H4 (cell line): Measurements from ENCODE around the gene CPA4. TPM values are rescaled to one million over a fixed set of nuclear protein-coding genes. Genes with fewer than 3 reads are reported as not detected.

Experiments
- DNase-seq: peaks from one replicate; pipeline ENCODE4 v3.0.0-alpha.2; 2015; ENCODE audit warnings: low spot score
- total RNA-seq: library from RNA; depleted of rRNA; stranded (reverse); fragments of >200 nt; shearing (Covaris generic); gene quantifications from 2 replicates; pipeline ENCODE4 v1.2.3, GENCODE V29; 2014; rRNA removed

Gene CPA4
- total RNA-seq, 1 experiment from 2014 or later = 6.8 TPM

DNA sequence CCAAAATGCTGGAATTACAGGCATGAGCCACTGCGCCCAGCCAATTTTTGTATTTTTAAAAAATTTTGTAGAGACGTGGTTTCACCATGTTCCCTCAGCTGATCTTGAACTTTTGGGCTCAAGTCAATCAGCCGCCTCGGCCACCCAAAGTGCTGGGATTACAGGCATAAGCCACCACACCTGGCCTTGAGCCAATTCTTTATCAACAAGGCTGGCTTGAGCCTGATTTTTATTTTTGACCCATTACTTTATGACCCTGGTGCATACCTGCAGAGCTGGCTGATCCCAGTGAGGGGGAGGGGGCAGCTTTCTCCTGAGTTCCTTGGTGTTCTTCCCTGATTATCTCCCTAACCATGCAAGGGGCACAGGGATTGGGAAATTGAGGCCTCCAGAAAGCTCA is 71.5 kb downstream of the CPA4 start:
- DNase-seq = no peak

DNA sequence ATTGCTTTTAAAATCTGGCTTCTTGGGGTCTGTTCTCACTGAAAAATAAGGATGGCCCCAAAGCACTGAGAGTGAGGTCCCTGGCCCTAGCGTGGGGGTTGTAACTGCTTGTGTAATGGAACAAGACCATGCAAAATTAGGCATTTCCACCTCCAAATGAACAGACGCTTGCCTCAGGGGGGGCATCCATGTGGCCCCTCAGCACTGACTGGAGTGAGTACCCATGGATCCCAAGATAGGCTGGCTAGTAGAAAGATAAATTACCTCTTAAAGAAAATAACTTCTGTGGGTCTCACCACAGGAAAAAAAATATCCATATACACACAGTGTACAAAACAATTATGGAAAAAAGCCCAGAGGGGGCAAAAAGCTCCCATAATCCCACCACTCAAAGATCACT is 72.1 kb downstream of the CPA4 start:
- DNase-seq = no peak

DNA sequence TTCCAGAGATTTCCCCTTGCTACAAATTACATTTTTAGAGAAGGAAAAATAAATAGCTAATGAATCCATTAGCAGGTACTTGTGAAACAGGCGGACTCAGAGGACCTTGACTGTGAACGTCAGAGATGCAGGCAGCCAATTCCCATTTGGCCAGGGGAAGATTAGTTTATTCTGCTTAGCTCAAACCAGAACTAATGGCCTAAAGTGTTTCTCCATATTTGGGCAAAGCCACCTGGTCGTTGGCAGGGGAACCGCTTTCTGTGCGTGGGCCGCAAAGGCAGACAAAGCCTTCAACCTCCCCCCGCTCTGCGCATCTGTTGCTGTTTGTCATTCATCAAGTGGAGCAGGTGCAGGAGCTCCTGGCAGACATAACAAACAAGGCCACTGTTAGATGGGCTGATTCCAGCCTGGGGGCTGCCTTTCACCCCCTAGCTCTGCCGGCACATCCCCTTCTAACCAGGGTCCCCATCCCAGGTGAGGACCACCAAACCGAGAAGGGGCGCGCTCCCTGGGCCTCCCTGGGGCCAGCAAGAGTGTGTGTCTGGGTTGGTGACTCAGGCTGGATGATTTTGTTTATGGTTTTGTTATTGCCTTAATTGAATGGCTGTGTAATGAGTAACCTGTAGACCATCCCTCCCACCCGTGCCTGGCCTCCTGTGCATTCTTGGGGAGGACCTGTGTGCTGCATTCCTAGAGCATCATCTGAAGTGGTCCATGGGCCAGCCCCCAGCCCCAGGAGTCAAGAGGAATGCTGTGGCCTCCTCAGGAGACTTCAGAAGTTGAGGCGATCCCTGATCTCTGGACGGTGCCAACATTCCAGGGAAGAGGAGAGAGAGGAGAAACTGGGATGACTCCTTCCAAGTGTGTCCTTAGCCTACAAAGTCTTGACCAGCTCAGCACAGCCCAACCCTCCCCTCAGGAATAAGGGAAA is 72.8 kb downstream of the CPA4 start:
- peak; percentile 96 for DNase-seq

DNA sequence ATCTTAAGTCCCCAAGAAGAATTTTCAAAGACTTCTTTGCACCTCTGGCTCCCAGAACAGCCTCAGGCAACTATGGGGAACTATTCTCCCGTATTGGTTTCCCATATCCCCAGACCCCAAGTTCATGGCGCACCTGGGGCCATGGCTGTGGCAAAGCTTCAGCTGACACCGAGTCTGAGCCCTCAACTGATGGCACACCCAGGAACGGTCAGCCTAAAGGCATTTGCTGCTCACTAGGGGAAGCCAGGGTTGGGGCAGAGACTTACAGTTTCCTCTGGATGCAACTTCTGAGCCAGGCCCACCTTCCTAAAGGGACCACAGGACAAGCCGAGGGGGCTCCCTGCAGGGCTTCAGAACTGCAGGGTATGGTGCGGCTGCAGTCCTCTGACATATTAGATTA is 73.6 kb downstream of the CPA4 start:
- DNase-seq = no peak

DNA sequence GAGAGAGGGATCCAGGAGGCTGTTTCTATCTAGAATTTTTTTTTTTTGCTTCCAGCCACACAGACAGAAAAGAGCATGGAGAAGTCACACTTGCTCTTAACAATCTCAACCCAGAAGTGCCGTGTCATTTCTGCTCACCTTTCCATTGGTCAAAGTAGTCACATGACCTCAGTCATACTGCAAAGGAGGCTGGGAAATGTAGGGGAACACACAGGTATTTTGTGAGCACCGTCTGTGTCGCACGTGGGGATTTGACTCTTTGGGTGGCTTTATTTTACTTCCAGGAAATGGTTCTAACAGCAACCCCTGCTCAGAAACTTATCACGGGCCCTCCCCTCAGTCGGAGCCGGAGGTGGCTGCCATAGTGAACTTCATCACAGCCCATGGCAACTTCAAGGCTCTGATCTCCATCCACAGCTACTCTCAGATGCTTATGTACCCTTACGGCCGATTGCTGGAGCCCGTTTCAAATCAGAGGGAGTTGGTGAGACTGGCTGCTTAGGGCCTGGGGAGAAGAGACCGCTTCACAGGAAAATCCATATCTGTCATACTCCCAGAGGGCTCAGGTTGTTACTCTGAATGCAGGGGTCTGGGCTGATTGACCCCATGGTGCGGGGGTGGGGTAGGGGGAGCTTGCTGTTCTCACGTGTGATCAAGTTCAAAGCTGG is 74.3 kb downstream of the CPA4 start:
- DNase-seq = no peak

DNA sequence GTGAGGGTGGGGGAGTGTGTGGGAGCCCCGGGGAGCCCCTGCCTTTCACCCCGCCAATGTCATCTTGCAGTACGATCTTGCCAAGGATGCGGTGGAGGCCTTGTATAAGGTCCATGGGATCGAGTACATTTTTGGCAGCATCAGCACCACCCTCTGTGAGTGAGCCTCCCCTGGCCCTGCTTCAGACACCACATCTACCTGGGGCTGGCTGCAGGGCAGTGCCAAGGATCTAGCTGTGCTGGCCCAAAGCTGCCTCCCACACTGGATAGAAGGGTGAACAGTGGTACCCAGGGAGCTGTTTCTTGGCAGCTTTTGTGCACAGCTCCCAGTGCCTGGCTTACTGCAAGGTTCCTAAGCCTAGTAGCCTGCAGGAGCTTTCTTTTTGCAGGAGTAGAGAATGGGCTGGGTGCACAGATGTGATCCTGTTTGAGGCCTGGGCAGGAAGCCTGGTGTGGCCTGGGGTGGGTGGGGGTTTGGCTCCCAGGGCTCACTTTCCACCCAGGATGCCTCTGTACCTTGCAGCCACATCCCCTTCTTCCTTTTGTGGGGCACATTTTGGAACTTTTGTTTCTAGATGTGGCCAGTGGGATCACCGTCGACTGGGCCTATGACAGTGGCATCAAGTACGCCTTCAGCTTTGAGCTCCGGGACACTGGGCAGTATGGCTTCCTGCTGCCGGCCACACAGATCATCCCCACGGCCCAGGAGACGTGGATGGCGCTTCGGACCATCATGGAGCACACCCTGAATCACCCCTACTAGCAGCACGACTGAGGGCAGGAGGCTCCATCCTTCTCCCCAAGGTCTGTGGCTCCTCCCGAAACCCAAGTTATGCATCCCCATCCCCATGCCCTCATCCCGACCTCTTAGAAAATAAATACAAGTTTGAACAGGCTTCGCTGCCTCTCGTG is 75.1 kb downstream of the CPA4 start:
- no peak for DNase-seq

DNA sequence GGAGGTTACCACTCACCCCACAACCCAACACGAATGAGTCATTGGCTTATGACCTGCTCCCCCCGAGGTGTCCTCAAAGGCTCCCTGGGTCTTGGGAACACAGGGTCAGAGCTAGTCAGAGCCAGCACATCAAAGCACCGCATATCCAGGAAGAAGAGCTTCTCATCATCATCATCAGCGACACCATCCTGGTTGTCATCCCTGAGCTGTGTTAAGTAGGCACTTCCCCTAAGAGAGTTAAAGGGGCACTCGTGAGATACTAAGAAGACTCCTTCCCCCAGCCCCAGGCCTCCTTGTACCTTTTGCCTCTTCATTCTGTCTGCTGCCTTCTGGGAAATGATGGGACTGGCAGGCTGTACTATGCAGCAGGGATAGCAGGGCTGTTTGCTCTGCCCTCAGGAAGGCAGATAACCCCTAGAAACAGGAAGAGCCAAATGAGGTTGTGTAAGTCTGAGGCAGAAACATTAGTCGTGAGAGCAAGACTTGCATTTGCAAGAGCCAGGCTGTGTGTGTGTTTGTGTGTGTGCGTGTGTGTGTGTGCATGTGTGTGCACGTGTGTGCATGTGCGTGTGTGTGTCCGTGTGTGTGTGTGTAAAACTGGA is 76.2 kb downstream of the CPA4 start:
- peak; percentile 48 for DNase-seq

DNA sequence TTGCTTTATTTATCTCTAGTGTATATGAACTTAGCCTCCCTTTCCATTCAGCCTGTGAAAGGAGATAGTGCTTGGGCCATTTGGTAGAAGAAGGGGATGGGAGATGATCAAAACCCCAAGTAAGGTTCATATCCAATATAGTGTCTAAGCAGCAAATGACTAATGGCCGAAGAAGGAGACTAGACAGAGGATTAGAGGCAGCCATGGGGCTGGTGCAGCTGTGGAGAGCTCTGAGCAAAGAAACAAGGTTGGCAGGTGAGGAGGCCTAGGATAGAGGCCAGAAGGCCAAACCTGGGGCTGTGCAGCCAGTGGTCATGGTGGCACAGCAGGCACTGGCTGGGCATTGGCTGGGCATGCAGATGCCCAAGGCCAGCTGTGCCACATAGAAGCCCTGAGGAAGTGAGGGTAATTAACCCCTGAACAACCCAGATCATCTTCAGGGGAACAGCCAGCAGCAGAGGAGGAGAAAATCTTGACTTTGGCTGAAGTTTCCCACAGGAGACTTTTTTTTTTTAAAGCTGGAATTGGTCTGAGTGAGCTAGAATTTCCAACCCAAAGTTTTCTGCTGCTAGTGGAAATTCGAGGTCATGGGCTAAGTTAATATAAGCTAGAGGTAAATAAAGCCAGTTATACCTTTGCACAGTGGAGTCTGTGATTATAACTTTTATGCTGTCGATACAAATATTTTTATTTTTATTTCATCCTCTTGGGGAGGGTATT is 77.0 kb downstream of the CPA4 start:
- no peak for DNase-seq

DNA sequence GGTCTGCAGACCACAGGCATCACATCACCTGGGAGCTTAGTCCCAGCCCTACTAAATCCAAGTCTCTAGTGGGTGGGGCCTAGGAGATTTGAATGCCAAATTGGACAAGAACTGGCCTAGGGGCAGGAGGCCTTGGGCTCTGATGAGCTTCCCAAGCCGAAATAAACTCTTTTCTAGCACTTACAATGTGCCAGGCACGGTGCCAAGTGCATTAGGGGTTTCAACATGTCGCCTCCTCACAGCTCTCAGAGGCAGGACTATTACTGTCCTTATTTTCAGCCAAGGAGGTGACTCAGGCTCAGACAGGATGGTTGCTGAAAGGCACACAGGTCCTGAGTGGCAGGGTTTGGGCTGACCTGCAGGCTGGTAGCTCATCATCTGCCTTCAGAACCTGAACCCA is 78.1 kb downstream of the CPA4 start:
- DNase-seq = peak; percentile 60

DNA sequence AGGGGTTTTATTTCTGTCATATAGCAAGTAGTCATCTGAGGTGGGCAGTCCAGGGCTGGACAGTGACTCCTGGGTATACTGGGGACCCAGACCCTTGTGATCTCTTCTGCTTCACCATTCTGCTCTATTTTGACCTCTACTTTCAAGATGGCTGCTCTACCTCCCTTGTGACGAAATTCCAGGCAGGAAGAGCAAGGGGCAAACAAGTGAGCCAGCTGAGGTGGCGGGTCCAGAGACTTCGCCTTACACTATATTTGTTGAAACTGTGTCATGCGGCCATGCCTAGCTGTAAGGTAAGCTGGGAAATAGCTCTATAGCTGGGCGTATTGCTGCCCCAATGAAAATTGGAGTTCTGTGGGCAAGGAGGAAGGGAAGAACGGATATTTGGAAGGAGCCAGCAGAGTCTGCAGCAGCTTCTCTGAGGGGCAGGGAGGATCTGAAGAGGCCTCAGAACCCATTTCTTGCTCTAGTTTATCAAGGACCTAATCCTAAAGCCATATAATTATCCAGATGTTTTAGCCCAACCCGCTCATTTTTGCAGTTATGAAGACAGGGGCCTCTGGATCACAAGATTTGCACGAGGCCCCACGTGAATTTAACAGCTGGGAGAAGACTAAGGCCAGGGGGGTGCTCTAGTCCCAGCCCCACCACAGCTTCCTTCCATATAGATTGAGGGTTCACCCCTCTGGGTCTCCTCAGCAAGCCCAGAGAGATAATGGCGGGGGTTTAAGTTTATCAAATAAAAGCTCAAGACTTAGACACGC is 79.6 kb downstream of the CPA4 start:
- no peak for DNase-seq

Other genes with a start within 250 kb of the CPA4 start
- 53.1 and 79.8 TPM in 2 replicates for gene ZC3HC1, start 241.8 kb upstream of the CPA4 start, total RNA-seq
- 13.5 and 15.5 TPM in 2 replicates for gene KLHDC10, start 222.6 kb upstream of the CPA4 start, total RNA-seq
- gene TMEM209, start 87.8 kb upstream of the CPA4 start, total RNA-seq = 20.2 and 30.9 TPM in 2 replicates
- not detected in 2 replicates for gene SSMEM1, start 85.3 kb upstream of the CPA4 start, total RNA-seq
- gene CPA2, start 26.3 kb upstream of the CPA4 start, total RNA-seq = not detected in 2 replicates
- gene CPA5, start 51.7 kb downstream of the CPA4 start, total RNA-seq = not detected in 2 replicates
- gene CPA1, start 87.3 kb downstream of the CPA4 start, total RNA-seq = not detected in 2 replicates
- 17.7 and 36.0 TPM in 2 replicates for gene CEP41, start 147.9 kb downstream of the CPA4 start, total RNA-seq
- gene MEST, start 198.9 kb downstream of the CPA4 start, total RNA-seq = 0.06 TPM in 1 of 2 replicates, not detected in the other